NCI-H2171 (cell line): Measurements from ENCODE around the gene TAF11L13.
"Not testable (repeated sequence)": the region's sequence is repeated elsewhere in the genome, so short reads cannot be mapped to it uniquely, and the experiment has no call there.

ENCODE experiments used
- DNase-seq: peaks from one replicate; lab custom pipeline; 2025; lab: John Stamatoyannopoulos, UW

The TAF11L13 gene

DNA sequence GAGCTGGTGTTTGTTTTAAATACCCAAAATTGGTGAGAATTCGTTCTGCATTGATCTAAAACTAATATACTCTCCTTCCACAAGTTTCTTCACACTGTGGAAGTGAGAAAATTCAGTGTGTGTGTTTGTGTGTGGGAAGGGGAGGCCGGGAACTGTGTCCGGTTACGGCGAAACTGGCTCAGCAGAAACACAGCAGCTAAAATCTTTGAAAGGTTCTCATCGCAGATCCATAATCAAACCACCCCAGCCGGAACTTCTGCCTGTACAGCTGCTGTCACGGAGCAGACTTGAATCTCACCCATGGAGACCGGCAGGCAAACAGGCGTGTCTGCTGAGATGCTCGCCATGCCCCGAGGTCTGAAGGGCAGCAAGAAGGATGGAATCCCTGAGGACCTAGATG is at the start of gene TAF11L13:
Gene TAF11L13, plus strand, starts transcription at position 301 of the 400 bp plus-strand sequence.
- not testable (repeated sequence) for DNase-seq

DNA sequence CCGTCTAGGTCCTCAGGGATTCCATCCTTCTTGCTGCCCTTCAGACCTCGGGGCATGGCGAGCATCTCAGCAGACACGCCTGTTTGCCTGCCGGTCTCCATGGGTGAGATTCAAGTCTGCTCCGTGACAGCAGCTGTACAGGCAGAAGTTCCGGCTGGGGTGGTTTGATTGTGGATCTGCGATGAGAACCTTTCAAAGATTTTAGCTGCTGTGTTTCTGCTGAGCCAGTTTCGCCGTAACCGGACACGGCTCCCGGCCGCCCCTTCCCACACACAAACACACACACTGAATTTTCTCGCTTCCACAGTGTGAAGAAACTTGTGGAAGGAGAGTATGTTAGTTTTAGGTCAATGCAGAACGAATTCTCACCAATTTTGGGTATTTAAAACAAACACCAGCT is 46.2 kb upstream of the TAF11L13 start, which contains the start of gene TAF11L7:
Gene TAF11L7, minus strand, starts transcription at position 101 of the 400 bp plus-strand sequence.
- DNase-seq = not testable (repeated sequence)

DNA sequence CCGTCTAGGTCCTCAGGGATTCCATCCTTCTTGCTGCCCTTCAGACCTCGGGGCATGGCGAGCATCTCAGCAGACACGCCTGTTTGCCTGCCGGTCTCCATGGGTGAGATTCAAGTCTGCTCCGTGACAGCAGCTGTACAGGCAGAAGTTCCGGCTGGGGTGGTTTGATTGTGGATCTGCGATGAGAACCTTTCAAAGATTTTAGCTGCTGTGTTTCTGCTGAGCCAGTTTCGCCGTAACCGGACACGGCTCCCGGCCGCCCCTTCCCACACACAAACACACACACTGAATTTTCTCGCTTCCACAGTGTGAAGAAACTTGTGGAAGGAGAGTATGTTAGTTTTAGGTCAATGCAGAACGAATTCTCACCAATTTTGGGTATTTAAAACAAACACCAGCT is 41.0 kb upstream of the TAF11L13 start, which contains the start of gene TAF11L8:
Gene TAF11L8, minus strand, starts transcription at position 101 of the 400 bp plus-strand sequence.
- DNase-seq = not testable (repeated sequence)

GRCh38 chr5:17594255-17594654 is 37.6 kb upstream of the TAF11L13 start, which contains the start of gene TAF11L9:
TAF11L9 (minus strand) TSS chr5:17594394.
- not testable (repeated sequence) for DNase-seq

DNA sequence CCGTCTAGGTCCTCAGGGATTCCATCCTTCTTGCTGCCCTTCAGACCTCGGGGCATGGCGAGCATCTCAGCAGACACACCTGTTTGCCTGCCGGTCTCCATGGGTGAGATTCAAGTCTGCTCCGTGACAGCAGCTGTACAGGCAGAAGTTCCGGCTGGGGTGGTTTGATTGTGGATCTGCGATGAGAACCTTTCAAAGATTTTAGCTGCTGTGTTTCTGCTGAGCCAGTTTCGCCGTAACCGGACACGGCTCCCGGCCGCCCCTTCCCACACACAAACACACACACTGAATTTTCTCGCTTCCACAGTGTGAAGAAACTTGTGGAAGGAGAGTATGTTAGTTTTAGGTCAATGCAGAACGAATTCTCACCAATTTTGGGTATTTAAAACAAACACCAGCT is 34.2 kb upstream of the TAF11L13 start, which contains the start of gene TAF11L10:
Gene TAF11L10, minus strand, starts transcription at position 101 of the 400 bp plus-strand sequence.
- not testable (repeated sequence) for DNase-seq

GRCh38 chr5:17603880-17604279 is 28.0 kb upstream of the TAF11L13 start, which contains the start of gene TAF11L11:
TAF11L11 (plus strand) TSS chr5:17604183.
- not testable (repeated sequence) for DNase-seq

DNA sequence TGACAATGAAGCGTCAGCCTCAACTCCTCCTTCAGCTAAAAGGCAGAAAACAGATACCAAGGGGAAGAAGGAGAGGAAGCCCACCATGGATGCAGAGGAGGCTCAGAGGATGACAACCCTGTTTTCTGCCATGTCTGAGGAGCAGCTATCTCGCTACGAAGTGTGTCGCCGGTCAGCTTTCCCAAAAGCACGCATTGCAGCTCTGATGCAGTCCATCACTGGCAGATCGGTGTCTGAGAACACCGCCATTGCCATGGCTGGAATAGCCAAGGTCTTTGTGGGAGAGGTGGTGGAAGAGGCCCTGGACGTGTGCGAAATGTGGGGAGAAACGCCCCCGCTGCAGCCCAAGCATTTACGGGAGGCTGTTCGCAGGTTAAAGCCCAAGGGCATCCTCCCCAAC is 26.9 kb upstream of the TAF11L13 start:
- DNase-seq = no peak

DNA sequence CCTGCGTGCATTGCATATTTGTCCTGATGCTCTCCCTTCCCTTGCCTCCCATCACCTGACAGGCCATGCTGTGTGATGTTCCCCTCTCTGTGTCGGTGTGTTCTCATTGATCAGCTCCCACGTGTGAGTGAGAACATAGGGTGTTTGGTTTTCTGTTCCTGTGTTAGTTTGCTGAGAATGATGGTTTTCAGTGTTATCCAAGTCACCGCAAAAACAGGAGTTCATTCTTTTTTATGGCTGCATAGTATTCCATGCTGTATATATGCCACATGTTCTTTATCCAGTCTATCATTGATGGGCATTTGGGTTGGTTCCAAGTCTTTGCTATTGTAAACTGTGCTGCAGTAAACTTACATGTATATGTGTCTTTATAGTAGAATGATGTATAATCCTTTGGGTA is 24.4 kb upstream of the TAF11L13 start:
- DNase-seq = not testable (repeated sequence)

DNA sequence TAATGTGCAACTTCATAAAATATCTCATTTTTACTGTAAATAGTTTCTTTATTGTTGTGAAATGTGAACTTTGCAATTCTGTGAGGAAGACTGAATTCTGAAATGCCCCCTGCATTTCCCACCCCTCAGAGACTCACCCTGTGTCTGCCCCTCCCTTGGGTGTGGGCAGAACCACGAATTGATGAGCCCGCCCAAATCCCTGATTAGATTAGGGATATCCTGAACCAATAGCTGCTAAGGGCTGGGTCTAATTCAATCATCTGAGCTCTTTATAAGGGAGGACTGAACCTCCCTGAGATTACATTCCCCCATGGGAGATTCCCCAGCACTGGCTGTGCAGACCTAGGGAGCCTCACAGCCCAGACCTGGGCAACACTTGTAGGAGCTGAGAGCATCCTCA is 21.8 kb upstream of the TAF11L13 start, which contains the start of gene TAF11L12:
Gene TAF11L12, plus strand, starts transcription at position 301 of the 400 bp plus-strand sequence.
- not testable (repeated sequence) for DNase-seq

GRCh38 chr5:17614872-17615605 is 16.8 kb upstream of the TAF11L13 start:
- DNase-seq = no peak

DNA sequence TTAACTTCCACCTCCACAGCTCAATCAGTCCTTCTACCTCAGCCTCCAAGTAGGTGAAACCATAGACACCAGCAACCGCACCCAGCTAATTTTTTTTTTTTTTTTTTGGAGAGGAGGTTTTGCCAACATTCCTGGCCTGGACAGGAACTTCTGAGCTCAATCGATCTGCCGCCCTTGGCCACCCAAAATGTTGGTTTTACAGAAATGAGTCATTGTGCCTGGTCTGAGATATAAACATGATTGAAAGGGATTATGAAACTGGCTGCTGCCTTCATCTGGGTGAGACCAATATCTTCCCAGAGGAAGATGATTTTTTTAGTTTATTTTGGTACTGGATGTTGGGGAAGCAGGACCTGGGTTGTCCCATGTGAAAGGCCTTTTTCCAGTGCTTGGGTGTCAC is 12.5 kb upstream of the TAF11L13 start:
- DNase-seq = no peak

GRCh38 chr5:17620627-17621026 is 11.3 kb upstream of the TAF11L13 start:
- DNase-seq = no peak

- no peak for DNase-seq
Observed at GRCh38 chr5:17625686-17626085, 6.2 kb upstream of the TAF11L13 start.

GRCh38 chr5:17634160-17634559 is 2.3 kb downstream of the TAF11L13 start, which contains the start of gene TAF11L14:
TAF11L14 (plus strand) TSS chr5:17634460.
- no peak for DNase-seq

GRCh38 chr5:17649232-17649631 is 17.3 kb downstream of the TAF11L13 start:
- DNase-seq = not testable (repeated sequence)

- not testable (repeated sequence) for DNase-seq
Observed at GRCh38 chr5:17655201-17655759, 23.4 kb downstream of the TAF11L13 start.

DNA sequence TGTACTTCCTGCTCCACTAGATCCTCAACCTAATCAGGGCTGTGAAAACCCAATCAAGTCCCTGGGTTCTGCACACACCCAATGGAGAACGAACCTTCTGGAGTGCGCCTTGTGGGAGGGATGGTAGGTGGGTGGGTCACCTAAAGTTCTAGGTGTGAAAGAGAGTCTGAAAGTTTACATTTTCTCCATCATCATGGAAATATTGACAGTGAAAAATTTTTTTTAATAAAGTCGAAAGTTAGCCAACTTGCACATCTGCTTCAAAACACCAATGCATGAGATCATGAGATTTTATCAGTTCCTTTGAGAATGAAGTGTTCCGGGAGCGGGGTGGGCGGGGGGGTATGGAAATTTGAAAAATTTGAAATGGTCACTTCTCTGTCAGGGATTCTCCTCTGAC is 24.0 kb downstream of the TAF11L13 start:
- DNase-seq = no peak

- DNase-seq = peak; percentile 6
Observed at GRCh38 chr5:17663182-17663581, 31.3 kb downstream of the TAF11L13 start.

- no peak for DNase-seq
Observed at GRCh38 chr5:17665836-17666235, 33.9 kb downstream of the TAF11L13 start.

- DNase-seq = no peak
Observed at GRCh38 chr5:17666726-17667235, 34.9 kb downstream of the TAF11L13 start.

DNA sequence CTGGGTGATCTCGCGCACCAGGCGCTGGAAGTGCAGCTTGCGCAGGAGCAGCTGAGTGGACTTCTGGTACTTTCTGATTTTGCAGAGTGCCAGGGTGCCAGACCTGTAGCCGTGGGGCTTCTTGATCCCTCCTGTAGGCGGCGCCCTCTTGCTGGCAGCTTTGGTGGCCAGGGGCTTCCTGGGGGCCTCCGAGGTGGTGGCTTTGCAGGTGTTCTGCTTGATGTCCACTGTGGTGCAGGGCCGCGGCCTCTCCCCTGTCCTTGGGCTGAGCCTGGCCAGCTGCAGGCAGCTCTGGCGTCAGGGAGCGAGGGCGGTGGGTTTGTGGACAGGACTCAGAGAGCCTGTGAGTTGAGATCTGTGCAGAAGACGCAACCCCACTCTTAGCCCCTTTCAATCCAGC is 38.5 kb downstream of the TAF11L13 start:
- DNase-seq = no peak

DNA sequence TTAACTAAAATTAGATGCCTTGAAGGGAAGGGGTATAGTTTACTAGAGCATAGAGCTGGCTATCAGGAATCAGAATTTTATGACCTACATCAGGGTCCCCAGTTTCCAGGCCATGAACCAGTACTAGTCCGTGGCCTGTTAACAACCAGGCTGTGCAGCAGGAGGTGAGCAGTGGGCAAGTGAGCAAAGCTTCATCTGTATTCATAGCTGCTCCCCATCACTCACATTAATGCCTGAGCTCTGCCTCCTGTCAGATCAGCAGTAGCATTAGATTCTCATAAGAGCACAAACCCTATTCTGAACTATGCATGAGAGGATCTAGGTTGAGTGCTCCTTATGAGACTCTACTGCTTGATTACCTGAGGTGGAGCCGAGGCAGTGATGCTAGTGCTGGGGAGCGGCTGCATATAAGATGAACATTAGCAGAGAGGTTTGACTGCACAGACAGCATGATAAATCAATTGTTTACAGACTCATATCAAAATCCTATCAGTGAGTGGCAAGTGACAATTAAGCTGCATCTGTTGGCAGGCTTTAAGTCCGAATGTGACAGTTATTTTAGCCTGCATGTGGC is 47.0 kb downstream of the TAF11L13 start:
- no peak for DNase-seq
